GM12874 (cell line): ENCODE results near the gene KCP.

Experiments
- TF ChIP-seq, protein P1 (sequence below): IDR thresholded peaks from 2 replicates; pipeline ENCODE4 v1.5.1; 2011; ENCODE audit warnings: low read depth, mild to moderate bottlenecking, control low read depth, low read length, moderate library complexity; ENCODE audit not compliant: insufficient read depth

Gene KCP

DNA sequence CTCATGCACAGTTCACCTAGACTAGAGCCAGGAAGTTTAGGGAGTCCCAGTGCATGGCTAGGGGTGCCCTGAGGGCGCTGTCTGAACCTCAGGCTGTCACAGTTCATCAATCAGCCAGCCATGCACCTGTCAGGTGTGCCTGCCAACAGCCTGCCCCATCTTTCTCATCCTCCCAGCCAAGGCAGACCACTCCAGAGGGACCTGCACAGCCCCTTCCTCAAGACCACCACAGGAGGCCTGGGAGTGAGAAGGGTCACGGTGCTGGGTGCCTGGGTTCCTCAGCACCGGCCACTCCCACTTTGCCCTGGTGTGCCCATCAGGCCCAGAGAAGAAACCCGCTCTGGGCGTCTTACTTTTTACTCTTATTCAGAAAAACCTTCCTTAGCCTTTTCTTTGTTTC, 39.5 kb downstream of the KCP start:
- TF ChIP-seq, protein P1, sequence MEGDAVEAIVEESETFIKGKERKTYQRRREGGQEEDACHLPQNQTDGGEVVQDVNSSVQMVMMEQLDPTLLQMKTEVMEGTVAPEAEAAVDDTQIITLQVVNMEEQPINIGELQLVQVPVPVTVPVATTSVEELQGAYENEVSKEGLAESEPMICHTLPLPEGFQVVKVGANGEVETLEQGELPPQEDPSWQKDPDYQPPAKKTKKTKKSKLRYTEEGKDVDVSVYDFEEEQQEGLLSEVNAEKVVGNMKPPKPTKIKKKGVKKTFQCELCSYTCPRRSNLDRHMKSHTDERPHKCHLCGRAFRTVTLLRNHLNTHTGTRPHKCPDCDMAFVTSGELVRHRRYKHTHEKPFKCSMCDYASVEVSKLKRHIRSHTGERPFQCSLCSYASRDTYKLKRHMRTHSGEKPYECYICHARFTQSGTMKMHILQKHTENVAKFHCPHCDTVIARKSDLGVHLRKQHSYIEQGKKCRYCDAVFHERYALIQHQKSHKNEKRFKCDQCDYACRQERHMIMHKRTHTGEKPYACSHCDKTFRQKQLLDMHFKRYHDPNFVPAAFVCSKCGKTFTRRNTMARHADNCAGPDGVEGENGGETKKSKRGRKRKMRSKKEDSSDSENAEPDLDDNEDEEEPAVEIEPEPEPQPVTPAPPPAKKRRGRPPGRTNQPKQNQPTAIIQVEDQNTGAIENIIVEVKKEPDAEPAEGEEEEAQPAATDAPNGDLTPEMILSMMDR, result no peak

DNA sequence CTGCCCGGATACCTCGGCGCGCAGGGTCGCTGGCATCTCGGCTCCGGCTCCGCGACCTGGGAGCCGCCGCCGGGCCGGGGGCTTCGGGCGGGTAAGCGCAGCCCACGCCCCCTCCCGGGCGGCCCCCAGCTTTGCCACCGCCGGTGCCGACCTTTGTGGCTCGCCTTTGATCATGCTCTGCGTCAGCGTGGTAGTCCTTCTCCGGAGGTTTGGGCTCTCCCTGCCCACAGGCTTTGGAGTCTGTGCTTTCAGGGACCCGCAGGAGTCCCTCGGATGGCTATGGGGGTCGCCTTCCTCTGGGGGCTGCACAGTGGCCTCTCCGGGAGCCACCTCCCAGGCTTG, 40.6 kb downstream of the KCP start:
- TF ChIP-seq, protein P1, result no peak

GRCh38 chr7:128869138-128869943, 41.2 kb downstream of the KCP start:
- TF ChIP-seq, protein P1, result peak; percentile 23; the same call in 1 of the 2 replicates

GRCh38 chr7:128868624-128869137, 41.8 kb downstream of the KCP start:
- TF ChIP-seq, protein P1, result no peak

GRCh38 chr7:128867842-128868623, 42.5 kb downstream of the KCP start:
- TF ChIP-seq, protein P1, result no peak

DNA sequence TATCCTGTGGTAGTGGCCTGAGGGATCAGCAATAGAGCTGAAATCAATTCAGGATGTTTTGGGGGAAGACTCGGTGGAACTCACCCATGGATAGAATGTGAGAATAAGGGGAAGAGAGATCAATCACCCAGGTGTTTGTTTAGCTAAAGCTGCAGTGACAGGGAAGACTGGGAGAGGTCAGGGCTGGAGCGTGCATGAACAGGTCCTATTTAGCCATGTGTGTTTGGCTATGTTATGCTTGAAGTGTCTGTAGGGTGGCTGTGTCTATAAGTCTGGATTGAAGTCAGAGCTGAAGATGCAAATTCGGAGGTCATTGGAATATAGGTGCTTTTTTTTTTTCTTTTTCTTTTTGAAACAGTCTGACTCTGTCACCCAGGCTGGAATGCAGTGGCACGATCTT, 43.3 kb downstream of the KCP start:
- TF ChIP-seq, protein P1, result no peak

DNA sequence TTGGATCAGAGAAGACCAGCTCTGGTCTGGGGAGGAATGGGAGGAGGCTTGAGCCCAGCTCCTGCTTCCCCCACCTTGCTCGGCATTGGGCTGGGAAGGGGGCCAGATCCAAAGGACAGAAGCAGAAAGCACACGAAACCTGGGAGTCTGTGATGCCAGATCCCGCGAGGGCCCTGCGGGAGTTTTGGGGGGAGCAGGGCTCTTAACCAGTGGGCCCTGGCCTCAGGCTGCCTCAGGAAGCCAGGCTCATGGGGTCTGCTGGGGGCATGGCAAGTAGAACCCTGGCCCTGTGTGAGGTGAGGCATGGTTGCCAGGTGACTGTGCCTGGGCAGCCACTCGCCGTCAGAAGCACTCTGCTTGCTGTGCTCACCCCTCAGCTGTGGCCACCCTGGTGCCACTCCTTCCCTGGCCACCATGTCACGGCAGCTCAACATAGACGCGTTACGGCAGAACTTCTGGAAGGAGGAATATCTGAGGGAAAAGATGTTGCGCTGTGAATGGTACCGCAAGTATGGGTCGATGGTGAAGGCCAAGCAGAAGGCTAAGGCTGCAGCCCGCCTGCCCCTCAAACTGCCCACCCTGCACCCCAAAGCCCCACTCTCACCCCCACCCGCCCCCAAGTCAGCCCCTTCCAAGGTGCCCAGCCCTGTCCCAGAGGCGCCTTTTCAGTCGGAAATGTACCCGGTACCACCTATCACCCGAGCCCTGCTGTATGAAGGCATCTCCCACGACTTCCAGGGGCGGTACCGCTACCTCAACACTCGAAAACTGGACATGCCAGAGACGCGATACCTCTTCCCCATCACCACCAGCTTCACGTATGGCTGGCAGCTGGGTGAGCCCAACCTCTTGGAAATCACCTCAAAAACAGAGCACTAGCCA, 44.3 kb downstream of the KCP start:
- TF ChIP-seq, protein P1, result no peak
